GM21515 (cell line): ENCODE data around the gene CRY1.
"Not testable (repeated sequence)": the region's sequence is repeated elsewhere in the genome, so short reads cannot be mapped to it uniquely, and the experiment has no call there.

Source experiments
- ATAC-seq: cut with Tn5 transposase; IDR thresholded peaks from one replicate; pipeline ENCODE4 v1.9.1; 2021; ENCODE audit not compliant: unreplicated experiment

The CRY1 gene

GRCh38 chr12:107012736-107013425, 80.5 kb downstream of the CRY1 start:
- no peak for ATAC-seq

GRCh38 chr12:107011519-107011918, 81.8 kb downstream of the CRY1 start:
- ATAC-seq, result no peak

- no peak for ATAC-seq
Measured at GRCh38 chr12:107007411-107007810, 85.9 kb downstream of the CRY1 start.

GRCh38 chr12:107002665-107003064, 90.7 kb downstream of the CRY1 start:
- not testable (repeated sequence) for ATAC-seq

GRCh38 chr12:106999446-106999845, 93.9 kb downstream of the CRY1 start:
- ATAC-seq, result no peak

- ATAC-seq, result no peak
Measured at GRCh38 chr12:106997916-106998315, 95.4 kb downstream of the CRY1 start.

GRCh38 chr12:106996102-106996501, 97.2 kb downstream of the CRY1 start:
- not testable (repeated sequence) for ATAC-seq

- no peak for ATAC-seq
Measured at GRCh38 chr12:106994579-106995220, 98.6 kb downstream of the CRY1 start.

- ATAC-seq, result no peak
Measured at GRCh38 chr12:106987846-106988245, 105.5 kb downstream of the CRY1 start.

- ATAC-seq, result peak; percentile 94
Measured at GRCh38 chr12:106986625-106987389, 106.5 kb downstream of the CRY1 start, which contains the start of gene MTERF2. Gene MTERF2 (minus strand): TSS chr12:106987146. CDS start chr12:106978714, 8,432 bp downstream.

GRCh38 chr12:106986135-106986534, 107.2 kb downstream of the CRY1 start:
- ATAC-seq, result no peak

- no peak for ATAC-seq
Measured at GRCh38 chr12:106985479-106985878, 107.9 kb downstream of the CRY1 start.

- ATAC-seq, result no peak
Measured at GRCh38 chr12:106984588-106985137, 108.7 kb downstream of the CRY1 start.

- ATAC-seq, result no peak
Measured at GRCh38 chr12:106982229-106982628, 111.1 kb downstream of the CRY1 start.

- no peak for ATAC-seq
Measured at GRCh38 chr12:106981788-106982187, 111.6 kb downstream of the CRY1 start.

GRCh38 chr12:106980944-106981343, 112.4 kb downstream of the CRY1 start:
- no peak for ATAC-seq

- no peak for ATAC-seq
Measured at GRCh38 chr12:106978035-106978800, 115.1 kb downstream of the CRY1 start.

GRCh38 chr12:106976668-106977067, 116.7 kb downstream of the CRY1 start:
- no peak for ATAC-seq

GRCh38 chr12:106975993-106976658, 117.2 kb downstream of the CRY1 start:
- ATAC-seq, result no peak

GRCh38 chr12:106975098-106975497, 118.3 kb downstream of the CRY1 start:
- no peak for ATAC-seq
